Muscle of arm (tissue), 12 donors: ENCODE measurements around the gene DRGX. TPM values are rescaled to one million over a fixed set of nuclear protein-coding genes. Genes with fewer than 3 reads are reported as not detected.

Experiments used
- DNase-seq: peaks from one replicate; pipeline ENCODE4 v3.0.0-alpha.2; 2013
- polyA plus RNA-seq, 12 donors: library from polyadenylated mRNA; unstranded; fragments of 120-200 nt; gene quantifications; one replicate each; pipeline ENCODE4 v1.2.1, GENCODE V29; 2013; ENCODE audit not compliant: insufficient read length in 12 of 12

Gene DRGX
- polyA plus RNA-seq, 12 donors, result 0.23 TPM; not detected in 11

DNA sequence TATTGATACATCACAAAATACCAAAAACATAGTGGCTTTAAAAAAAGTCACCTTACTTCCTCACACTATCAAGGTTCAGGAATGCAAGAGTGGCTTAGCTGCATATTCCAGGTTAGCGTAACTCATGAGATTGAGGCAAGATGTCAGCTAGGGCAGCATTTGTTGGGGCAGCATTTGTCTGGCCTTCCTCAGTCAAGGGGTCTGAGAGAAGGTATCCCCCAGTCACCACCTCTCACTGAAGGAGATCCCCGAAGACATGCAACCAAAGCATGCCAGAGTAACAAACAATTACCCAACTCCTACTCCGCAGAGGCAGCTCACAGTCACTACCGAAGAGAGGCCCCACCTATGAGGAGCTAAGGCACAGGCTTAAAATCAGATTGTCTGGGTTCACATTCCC, 48.5 kb downstream of the DRGX start:
- no peak for DNase-seq

- no peak for DNase-seq
Measured at GRCh38 chr10:49344840-49345239, 51.0 kb downstream of the DRGX start.

DNA sequence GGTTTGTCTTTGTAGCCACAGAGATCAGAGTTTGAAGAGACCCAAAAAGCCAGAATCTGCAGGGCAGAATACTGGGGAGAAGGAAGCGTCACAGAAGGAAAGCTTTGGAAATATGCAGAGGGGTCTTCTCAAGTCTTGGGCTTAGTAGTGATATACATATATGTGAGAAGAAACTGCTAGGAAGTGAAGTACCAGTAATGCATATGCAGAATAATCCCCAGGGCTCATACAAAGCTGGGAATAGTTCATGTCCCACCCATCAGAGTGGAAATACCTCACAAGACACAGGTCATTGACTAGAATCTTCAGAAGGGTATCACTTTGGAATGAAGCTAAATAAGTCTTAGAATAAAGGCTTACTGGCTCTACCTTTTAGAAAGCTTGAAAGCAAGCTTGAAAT, 57.3 kb downstream of the DRGX start:
- no peak for DNase-seq

DNA sequence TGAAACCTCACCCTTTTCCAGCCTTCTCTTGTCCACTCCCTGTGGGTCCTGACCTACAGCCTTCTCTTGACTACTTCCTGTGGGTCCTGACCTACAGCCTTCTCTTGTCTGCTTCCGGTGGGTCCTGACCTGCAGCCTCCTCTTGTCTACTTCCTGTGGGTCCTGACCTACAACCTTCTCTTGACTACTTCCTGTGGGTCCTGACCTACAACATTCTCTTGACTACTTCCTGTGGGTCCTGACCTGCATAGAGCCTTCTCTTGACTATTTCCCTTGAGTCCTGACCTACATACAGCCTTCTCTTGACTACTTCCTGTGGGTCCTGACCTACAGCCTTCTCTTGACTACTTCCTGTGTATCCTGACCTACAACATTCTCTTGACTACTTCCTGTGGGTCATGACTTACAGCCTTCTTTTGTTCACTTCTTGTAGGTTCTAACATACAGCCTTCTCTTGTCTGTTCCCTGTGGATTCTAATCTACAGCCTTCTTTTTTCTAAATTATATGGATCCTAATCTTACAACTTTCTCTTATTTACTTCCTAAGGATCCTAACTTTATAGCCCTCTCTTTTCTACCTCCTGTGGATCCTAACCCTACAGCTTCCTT, 60.4 kb downstream of the DRGX start:
- no peak for DNase-seq

DNA sequence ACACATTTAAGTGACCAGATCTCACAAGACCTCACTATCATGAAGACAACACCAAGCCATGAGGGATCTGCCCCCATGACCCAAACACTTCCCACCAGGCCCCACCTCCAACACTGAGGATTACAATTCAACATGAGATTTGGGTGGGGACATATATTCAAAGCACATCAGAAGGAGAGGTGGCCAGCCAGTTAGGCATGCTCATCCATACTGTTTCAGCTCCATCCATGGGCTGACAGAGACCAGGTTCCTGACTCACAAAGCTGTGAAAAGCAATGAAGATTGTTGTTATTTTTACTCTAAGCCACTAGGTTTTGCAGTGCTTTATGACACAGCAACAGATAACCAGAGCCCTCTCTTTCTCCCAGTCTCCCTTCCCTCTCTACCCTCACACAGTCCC, 60.9 kb downstream of the DRGX start:
- no peak for DNase-seq

- no peak for DNase-seq
Measured at GRCh38 chr10:49333192-49333591, 62.7 kb downstream of the DRGX start.

- no peak for DNase-seq
Measured at GRCh38 chr10:49332768-49333167, 63.1 kb downstream of the DRGX start.

- no peak for DNase-seq
Measured at GRCh38 chr10:49332333-49332732, 63.6 kb downstream of the DRGX start.

- no peak for DNase-seq
Measured at GRCh38 chr10:49331431-49331830, 64.5 kb downstream of the DRGX start.

DNA sequence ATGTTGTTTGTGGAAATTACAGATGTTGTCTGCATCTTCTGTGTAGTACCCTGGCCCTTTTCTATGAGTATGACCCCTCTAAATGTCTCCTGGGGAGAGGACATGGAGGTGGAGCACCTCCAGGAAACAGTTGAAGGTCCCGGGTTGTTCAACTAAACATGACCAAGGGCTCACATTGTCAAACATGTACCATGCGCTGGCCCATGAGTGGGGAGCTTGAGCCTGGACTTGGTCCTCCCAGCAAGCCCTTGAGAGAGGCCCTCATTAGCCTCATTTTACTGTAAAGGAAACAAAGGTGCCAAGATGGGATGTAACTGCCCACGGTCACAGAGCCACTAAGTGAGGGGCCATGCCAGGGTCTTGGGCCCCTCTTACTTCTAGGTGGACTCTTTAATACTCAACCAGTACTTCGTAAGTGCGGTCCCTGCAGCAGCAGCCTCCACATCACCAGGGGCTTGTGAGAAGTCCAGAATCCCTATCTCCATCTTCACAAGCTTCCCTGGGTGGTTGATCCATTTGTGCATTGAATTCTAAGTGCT, 65.7 kb downstream of the DRGX start:
- DNase-seq, result no peak

GRCh38 chr10:49329146-49329505, 66.8 kb downstream of the DRGX start:
- no peak for DNase-seq

GRCh38 chr10:49328401-49329145, 67.3 kb downstream of the DRGX start:
- no peak for DNase-seq

- DNase-seq, result no peak
Measured at GRCh38 chr10:49327036-49327813, 68.7 kb downstream of the DRGX start.

DNA sequence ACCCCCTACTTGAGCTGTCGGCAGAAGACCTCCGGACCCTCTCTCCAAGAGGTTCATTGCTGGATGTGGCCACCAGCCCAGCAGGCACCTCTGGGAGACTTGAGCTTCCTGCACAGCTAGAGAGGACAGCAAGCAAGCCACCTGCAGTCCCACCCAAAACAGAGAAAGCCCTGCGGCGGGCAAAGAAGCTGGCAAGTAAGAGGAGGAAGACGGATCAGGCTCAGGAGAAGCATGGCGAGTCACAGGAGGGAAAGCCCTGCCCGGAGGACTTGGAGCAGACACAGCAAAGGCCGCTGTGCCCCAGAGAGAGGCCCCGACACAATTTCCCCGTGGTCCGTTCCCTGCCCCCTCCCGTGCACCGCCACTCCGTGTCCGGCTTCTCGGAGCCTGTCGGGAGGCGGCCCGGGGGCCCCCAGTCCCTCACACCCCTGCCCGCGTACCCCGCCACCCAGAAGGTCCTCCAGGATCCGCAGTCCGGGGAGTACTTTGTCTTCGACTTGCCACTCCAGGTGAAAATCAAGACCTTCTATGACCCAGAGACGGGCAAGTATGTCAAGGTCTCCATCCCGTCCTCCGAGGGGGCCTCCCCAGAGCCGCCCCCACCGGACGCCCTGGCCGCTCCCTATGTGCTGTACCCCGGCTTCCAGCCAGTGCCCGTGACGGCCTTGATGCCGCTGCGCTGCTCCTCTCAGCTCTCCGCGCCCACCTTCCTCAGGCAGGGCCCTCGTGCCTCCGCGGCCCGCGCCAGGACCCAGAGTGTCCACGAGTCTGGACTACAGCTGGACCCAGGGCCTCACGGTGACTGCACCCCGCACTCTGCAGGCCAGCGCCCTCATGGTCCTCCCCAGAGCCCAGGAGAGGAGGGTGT, 69.7 kb downstream of the DRGX start:
- no peak for DNase-seq

- no peak for DNase-seq
Measured at GRCh38 chr10:49325131-49325915, 70.6 kb downstream of the DRGX start.

- DNase-seq, result no peak
Measured at GRCh38 chr10:49324711-49325110, 71.2 kb downstream of the DRGX start.

GRCh38 chr10:49323896-49324270, 72.0 kb downstream of the DRGX start:
- DNase-seq, result no peak

GRCh38 chr10:49323171-49323895, 72.6 kb downstream of the DRGX start:
- no peak for DNase-seq

DNA sequence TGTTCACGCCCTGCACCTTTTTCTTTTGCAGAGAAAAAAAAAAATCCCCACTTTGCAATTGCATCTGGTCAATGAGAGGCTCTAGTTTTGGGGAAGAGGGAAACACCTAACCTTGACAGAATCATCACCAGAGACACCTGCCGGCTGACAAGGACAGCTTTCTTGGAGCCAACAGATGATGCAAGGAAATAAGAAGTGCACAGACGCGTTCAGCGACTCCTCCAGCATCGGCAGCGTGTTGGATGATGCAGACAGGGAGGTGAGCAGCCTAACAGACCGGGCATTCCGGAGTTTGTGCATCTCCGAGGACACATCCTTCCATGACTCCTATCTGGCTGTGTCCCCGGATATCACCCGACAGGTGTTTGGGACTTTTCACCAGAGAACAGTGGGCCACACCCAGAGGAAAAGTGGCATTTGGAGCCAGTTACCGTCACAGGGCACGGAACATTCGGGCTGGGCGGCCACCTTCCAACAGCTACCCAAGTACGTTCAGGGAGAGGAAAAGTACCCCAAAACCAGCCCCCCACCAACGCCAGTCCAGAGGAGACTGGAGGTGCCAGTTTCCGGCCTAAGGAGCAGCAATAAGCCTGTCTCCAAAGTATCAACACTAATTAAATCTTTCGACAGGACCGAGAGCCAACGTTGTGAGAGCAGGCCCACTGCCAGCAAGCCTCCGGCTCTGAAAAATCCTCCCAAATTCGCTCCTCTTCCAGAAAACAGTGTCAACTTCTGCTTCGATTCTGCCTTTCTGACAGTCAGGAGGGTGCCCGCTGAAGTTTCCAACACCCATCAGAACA, 73.3 kb downstream of the DRGX start:
- no peak for DNase-seq
